Measurements from ENCODE around the gene NPIPB2. TPM values are rescaled to one million over a fixed set of nuclear protein-coding genes. Genes with fewer than 3 reads are reported as not detected.

NPIPB2 gene
- total RNA-seq, 4 donors from 2014 or later = 1.8 to 24.6 (median 3.4) TPM

- H3K36me3 ChIP-seq = no peaks in the 10 kb centered on the region
These were observed 57.8 kb downstream of the NPIPB2 start for GRCh38 chr16:11884035-11884434.

GRCh38 chr16:11880007-11880406 lies 61.8 kb downstream of the NPIPB2 start:
- no peaks in the 10 kb centered on the region for H3K9me3 ChIP-seq
- DNase-seq = no peak
- no peaks in the 10 kb centered on the region for H3K36me3 ChIP-seq
- H3K27ac ChIP-seq = no peak overlapping the region
- H3K4me1 ChIP-seq = no peaks in the 10 kb centered on the region
- TF ChIP-seq POLR2A (IDR thresholded peaks at IDR 0.05) (no peak), CTCF (IDR thresholded peaks at IDR 0.05) (no peak)
- H3K4me3 ChIP-seq = no peak overlapping the region
- intact Hi-C loops (cut with DNase I; ENCODE audit: low total_unique reads) = no loop called here
- no peaks in the 10 kb centered on the region for H3K27me3 ChIP-seq

More at GRCh38 chr16:11884035-11884434, 57.8 kb downstream of the NPIPB2 start:
- H3K4me3 ChIP-seq = no peak overlapping the region
- intact Hi-C loops (cut with DNase I; ENCODE audit: low total_unique reads) = no loop called here
- no peak for TF ChIP-seq POLR2A (IDR thresholded peaks at IDR 0.05)
- TF ChIP-seq CTCF (IDR thresholded peaks at IDR 0.05) = no peak
- H3K4me1 ChIP-seq = no peaks in the 10 kb centered on the region
- H3K27me3 ChIP-seq = no peaks in the 10 kb centered on the region
- no peak for DNase-seq
- no peak overlapping the region for H3K27ac ChIP-seq
- no peaks in the 10 kb centered on the region for H3K9me3 ChIP-seq

- no peak for DNase-seq
- Histone ChIP-seq H3K36me3 (no peaks in the 10 kb centered on the region), H3K4me3 (no peak overlapping the region), H3K4me1 (no peaks in the 10 kb centered on the region), H3K27me3 (no peaks in the 10 kb centered on the region), H3K27ac (no peak overlapping the region), H3K9me3 (no peaks in the 10 kb centered on the region)
- TF ChIP-seq POLR2A (IDR thresholded peaks at IDR 0.05) (no peak), CTCF (IDR thresholded peaks at IDR 0.05) (no peak)
- intact Hi-C loops (cut with DNase I; ENCODE audit: low total_unique reads) = no loop called here
These were observed 64.5 kb downstream of the NPIPB2 start for GRCh38 chr16:11877374-11877773.

Small RNA genes lying within 50 kb of the gene (small RNA-seq; reads per million reads assigned to genes)
- gene AC007216.5 (not detected), gene COX6CP1 (not detected), gene UBL5P4 (not detected)

Other genes starting within 250 kb of the NPIPB2 start
- gene TXNDC11, start 199.2 kb downstream of the NPIPB2 start, total RNA-seq = 10 to 100 TPM in 3 of 4 donors, 1 to 10 TPM in 1; 6.1 to 52.0 (median 40.0) TPM
- gene ZC3H7A, start 144.8 kb downstream of the NPIPB2 start, total RNA-seq = 10 to 100 TPM; 40.9 to 91.2 (median 67.5) TPM
- 100 to 1,000 TPM in 3 of 4 donors, 10 to 100 TPM in 1; 97.9 to 484 (median 164) TPM for gene RSL1D1, start 90.5 kb downstream of the NPIPB2 start, total RNA-seq
- gene GSPT1, start 26.1 kb downstream of the NPIPB2 start, total RNA-seq = 10 to 100 TPM; 33.2 to 73.7 (median 64.7) TPM
- under 1 TPM in 1 of 4 donors, not detected in 3; 0.73 TPM for gene TNFRSF17, start 23.2 kb upstream of the NPIPB2 start, total RNA-seq
- 10 to 100 TPM; 11.0 to 64.5 (median 24.9) TPM for gene SNX29, start 34.7 kb upstream of the NPIPB2 start, total RNA-seq